ENCODE data around the gene SCN5A. TPM values are rescaled to one million over a fixed set of nuclear protein-coding genes. Genes with fewer than 3 reads are reported as not detected.
A peak's percentile ranks its signal among the peaks of the same experiment; 100 is the strongest.

Gene SCN5A
- total and polyA plus RNA-seq, 2 experiments from 2014 or later = 10.2 to 10.6 TPM

DNA sequence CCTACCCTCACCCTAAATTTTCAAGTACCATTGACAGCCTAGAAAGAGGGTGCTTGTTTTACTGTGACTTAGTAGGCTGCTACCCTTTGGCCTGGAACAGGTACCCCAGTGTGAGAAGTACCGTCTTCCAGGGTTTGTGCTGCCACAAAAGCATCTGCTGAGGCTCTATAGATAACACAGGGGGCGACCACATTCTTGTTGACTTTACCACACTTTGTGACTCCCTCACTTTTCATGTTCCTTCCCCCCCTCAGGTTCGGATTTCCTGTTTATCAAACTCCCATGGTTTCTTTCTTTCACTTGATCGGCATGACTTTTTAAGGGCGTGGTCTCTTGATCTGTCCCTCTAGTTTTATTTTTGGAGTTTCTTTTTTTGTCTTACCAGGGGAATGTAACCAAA, 129.8 kb downstream of the SCN5A start:
- Histone ChIP-seq H3K4me2 (peak overlapping the region; percentile 28; the same call in 1 of the 2 replicates), H3K4me1 (ENCODE audit: insufficient read depth) (peaks cover 24% of the 10 kb centered on the region), H3K36me3 (ENCODE audit: insufficient read depth) (peaks cover 5% of the 10 kb centered on the region; the same call in 1 of the 2 replicates), H3K9me2 (ENCODE audit: insufficient read depth) (no peaks in the 10 kb centered on the region), H4K20me1 (replicated peaks; ENCODE audit: insufficient read depth) (no peaks in the 10 kb centered on the region), H3K4me3 (no peak overlapping the region), H3F3A (replicated peaks; ENCODE audit: low read depth) (no peaks in the 10 kb centered on the region), H3K27ac (ENCODE audit: low read depth) (peak overlapping the region; percentile 40; the same call in 1 of the 2 replicates), H3K79me2 (replicated peaks; ENCODE audit: insufficient read depth) (no peaks in the 10 kb centered on the region), H3K27me3 (ENCODE audit: insufficient read depth) (no peaks in the 10 kb centered on the region), H2AFZ (no peak overlapping the region)
- Mint-ChIP-seq H3K4me1 (peaks cover 38% of the 10 kb centered on the region), H3K27me3 (ENCODE audit: insufficient read depth, low read depth, poor library complexity) (no peaks in the 10 kb centered on the region), H3K36me3 (ENCODE audit: low read depth) (peaks cover 25% of the 10 kb centered on the region), H3K27ac (peak overlapping the region; percentile 57), H3K4me3 (peak overlapping the region; percentile 35), H3K9me3 (no peaks in the 10 kb centered on the region)
- peak; percentile 88 for ATAC-seq
- peak; percentile 78 for DNase-seq (ENCODE audit: low spot score)
- TF ChIP-seq, protein P1, sequence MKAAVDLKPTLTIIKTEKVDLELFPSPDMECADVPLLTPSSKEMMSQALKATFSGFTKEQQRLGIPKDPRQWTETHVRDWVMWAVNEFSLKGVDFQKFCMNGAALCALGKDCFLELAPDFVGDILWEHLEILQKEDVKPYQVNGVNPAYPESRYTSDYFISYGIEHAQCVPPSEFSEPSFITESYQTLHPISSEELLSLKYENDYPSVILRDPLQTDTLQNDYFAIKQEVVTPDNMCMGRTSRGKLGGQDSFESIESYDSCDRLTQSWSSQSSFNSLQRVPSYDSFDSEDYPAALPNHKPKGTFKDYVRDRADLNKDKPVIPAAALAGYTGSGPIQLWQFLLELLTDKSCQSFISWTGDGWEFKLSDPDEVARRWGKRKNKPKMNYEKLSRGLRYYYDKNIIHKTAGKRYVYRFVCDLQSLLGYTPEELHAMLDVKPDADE (IDR thresholded peaks at IDR 0.05) = peak; percentile 45; the same call in 1 of the 2 replicates
- no peak for TF ChIP-seq POLR2AphosphoS5 (IDR thresholded peaks at IDR 0.05; ENCODE audit: low read depth)
- TF ChIP-seq JUNB (IDR thresholded peaks at IDR 0.05; ENCODE audit: unreplicated experiment) = no peak

DNA sequence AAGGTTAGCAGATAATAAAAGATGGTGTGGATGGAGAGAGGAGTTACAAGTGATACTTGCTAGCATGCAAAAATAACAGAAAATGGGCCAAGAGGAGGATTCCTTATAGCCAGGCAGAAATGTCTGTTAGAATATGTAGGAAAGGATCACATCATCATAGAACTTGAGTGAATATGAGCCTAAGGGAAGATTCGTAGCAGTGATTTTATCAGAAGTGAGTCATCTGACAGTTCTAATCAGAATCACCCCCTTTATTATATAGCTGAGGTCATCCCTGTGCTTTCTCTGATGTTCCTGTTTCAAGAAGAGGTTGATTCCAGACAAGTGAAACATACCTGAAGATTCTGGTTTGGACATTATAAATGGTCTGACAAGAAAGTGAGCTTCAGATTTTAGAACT, 130.5 kb downstream of the SCN5A start:
- Mint-ChIP-seq H3K9me3 (no peaks in the 10 kb centered on the region), H3K27me3 (ENCODE audit: insufficient read depth, low read depth, poor library complexity) (no peaks in the 10 kb centered on the region), H3K4me3 (no peak overlapping the region), H3K27ac (no peak overlapping the region), H3K4me1 (peaks cover 38% of the 10 kb centered on the region), H3K36me3 (ENCODE audit: low read depth) (peaks cover 22% of the 10 kb centered on the region)
- Histone ChIP-seq H4K20me1 (replicated peaks; ENCODE audit: insufficient read depth) (no peaks in the 10 kb centered on the region), H3K27ac (ENCODE audit: low read depth) (0 out of 2 replicates have a peak overlapping the region, but pooled peaks have one; percentile 40), H3K4me3 (no peak overlapping the region), H3K36me3 (ENCODE audit: insufficient read depth) (peaks cover 5% of the 10 kb centered on the region; the same call in 1 of the 2 replicates), H3F3A (replicated peaks; ENCODE audit: low read depth) (no peaks in the 10 kb centered on the region), H3K4me1 (ENCODE audit: insufficient read depth) (peaks cover 24% of the 10 kb centered on the region), H3K27me3 (ENCODE audit: insufficient read depth) (no peaks in the 10 kb centered on the region), H2AFZ (no peak overlapping the region), H3K79me2 (replicated peaks; ENCODE audit: insufficient read depth) (no peaks in the 10 kb centered on the region), H3K9me2 (ENCODE audit: insufficient read depth) (no peaks in the 10 kb centered on the region), H3K4me2 (peak overlapping the region; percentile 24; the same call in 1 of the 2 replicates)
- ATAC-seq (no peak), DNase-seq (ENCODE audit: low spot score) (no peak)
- TF ChIP-seq, protein P2, sequence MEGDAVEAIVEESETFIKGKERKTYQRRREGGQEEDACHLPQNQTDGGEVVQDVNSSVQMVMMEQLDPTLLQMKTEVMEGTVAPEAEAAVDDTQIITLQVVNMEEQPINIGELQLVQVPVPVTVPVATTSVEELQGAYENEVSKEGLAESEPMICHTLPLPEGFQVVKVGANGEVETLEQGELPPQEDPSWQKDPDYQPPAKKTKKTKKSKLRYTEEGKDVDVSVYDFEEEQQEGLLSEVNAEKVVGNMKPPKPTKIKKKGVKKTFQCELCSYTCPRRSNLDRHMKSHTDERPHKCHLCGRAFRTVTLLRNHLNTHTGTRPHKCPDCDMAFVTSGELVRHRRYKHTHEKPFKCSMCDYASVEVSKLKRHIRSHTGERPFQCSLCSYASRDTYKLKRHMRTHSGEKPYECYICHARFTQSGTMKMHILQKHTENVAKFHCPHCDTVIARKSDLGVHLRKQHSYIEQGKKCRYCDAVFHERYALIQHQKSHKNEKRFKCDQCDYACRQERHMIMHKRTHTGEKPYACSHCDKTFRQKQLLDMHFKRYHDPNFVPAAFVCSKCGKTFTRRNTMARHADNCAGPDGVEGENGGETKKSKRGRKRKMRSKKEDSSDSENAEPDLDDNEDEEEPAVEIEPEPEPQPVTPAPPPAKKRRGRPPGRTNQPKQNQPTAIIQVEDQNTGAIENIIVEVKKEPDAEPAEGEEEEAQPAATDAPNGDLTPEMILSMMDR (conservative IDR thresholded peaks at IDR 0.05; ENCODE audit: low read depth in 2 of 2) = no peak
- TF ChIP-seq ZNF331 (CRISPR knock-in tag; IDR thresholded peaks at IDR 0.05; ENCODE audit: low read depth) = no peak
- TF ChIP-seq, protein P3, sequence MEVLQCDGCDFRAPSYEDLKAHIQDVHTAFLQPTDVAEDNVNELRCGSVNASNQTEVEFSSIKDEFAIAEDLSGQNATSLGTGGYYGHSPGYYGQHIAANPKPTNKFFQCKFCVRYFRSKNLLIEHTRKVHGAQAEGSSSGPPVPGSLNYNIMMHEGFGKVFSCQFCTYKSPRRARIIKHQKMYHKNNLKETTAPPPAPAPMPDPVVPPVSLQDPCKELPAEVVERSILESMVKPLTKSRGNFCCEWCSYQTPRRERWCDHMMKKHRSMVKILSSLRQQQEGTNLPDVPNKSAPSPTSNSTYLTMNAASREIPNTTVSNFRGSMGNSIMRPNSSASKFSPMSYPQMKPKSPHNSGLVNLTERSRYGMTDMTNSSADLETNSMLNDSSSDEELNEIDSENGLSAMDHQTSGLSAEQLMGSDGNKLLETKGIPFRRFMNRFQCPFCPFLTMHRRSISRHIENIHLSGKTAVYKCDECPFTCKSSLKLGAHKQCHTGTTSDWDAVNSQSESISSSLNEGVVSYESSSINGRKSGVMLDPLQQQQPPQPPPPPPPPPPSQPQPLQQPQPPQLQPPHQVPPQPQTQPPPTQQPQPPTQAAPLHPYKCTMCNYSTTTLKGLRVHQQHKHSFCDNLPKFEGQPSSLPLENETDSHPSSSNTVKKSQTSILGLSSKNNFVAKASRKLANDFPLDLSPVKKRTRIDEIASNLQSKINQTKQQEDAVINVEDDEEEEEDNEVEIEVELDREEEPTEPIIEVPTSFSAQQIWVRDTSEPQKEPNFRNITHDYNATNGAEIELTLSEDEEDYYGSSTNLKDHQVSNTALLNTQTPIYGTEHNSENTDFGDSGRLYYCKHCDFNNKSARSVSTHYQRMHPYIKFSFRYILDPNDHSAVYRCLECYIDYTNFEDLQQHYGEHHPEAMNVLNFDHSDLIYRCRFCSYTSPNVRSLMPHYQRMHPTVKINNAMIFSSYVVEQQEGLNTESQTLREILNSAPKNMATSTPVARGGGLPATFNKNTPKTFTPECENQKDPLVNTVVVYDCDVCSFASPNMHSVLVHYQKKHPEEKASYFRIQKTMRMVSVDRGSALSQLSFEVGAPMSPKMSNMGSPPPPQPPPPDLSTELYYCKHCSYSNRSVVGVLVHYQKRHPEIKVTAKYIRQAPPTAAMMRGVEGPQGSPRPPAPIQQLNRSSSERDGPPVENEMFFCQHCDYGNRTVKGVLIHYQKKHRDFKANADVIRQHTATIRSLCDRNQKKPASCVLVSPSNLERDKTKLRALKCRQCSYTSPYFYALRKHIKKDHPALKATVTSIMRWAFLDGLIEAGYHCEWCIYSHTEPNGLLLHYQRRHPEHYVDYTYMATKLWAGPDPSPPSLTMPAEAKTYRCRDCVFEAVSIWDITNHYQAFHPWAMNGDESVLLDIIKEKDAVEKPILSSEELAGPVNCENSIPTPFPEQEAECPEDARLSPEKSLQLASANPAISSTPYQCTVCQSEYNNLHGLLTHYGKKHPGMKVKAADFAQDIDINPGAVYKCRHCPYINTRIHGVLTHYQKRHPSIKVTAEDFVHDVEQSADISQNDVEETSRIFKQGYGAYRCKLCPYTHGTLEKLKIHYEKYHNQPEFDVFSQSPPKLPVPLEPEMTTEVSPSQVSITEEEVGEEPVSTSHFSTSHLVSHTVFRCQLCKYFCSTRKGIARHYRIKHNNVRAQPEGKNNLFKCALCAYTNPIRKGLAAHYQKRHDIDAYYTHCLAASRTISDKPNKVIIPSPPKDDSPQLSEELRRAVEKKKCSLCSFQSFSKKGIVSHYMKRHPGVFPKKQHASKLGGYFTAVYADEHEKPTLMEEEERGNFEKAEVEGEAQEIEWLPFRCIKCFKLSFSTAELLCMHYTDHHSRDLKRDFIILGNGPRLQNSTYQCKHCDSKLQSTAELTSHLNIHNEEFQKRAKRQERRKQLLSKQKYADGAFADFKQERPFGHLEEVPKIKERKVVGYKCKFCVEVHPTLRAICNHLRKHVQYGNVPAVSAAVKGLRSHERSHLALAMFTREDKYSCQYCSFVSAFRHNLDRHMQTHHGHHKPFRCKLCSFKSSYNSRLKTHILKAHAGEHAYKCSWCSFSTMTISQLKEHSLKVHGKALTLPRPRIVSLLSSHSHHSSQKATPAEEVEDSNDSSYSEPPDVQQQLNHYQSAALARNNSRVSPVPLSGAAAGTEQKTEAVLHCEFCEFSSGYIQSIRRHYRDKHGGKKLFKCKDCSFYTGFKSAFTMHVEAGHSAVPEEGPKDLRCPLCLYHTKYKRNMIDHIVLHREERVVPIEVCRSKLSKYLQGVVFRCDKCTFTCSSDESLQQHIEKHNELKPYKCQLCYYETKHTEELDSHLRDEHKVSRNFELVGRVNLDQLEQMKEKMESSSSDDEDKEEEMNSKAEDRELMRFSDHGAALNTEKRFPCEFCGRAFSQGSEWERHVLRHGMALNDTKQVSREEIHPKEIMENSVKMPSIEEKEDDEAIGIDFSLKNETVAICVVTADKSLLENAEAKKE (CRISPR knock-in tag; IDR thresholded peaks at IDR 0.05) = no peak
- no peak for TF ChIP-seq EZH2phosphoT487 (IDR thresholded peaks at IDR 0.05; ENCODE audit: unreplicated experiment)
- no peak for TF ChIP-seq EZH2 (IDR thresholded peaks at IDR 0.05; ENCODE audit: low read depth, unreplicated experiment)
- TF ChIP-seq, protein P4, sequence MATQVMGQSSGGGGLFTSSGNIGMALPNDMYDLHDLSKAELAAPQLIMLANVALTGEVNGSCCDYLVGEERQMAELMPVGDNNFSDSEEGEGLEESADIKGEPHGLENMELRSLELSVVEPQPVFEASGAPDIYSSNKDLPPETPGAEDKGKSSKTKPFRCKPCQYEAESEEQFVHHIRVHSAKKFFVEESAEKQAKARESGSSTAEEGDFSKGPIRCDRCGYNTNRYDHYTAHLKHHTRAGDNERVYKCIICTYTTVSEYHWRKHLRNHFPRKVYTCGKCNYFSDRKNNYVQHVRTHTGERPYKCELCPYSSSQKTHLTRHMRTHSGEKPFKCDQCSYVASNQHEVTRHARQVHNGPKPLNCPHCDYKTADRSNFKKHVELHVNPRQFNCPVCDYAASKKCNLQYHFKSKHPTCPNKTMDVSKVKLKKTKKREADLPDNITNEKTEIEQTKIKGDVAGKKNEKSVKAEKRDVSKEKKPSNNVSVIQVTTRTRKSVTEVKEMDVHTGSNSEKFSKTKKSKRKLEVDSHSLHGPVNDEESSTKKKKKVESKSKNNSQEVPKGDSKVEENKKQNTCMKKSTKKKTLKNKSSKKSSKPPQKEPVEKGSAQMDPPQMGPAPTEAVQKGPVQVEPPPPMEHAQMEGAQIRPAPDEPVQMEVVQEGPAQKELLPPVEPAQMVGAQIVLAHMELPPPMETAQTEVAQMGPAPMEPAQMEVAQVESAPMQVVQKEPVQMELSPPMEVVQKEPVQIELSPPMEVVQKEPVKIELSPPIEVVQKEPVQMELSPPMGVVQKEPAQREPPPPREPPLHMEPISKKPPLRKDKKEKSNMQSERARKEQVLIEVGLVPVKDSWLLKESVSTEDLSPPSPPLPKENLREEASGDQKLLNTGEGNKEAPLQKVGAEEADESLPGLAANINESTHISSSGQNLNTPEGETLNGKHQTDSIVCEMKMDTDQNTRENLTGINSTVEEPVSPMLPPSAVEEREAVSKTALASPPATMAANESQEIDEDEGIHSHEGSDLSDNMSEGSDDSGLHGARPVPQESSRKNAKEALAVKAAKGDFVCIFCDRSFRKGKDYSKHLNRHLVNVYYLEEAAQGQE (IDR thresholded peaks at IDR 0.05; ENCODE audit: unreplicated experiment) = no peak
